ENCODE data around the gene NCBP1.

Gene NCBP1

GRCh38 chr9:97625620-97626019 lies 8.0 kb upstream of the NCBP1 start:
- Histone ChIP-seq H3K36me3 (replicated peaks in 1 of 2; ENCODE audit: control insufficient read depth in 2 of 2, insufficient read depth in 2 of 2, low read length in 2 of 2) (peaks cover 13 to 82% of the 10 kb centered on the region in 2 donors), H3K4me1 (ENCODE audit: control insufficient read depth in 2 of 2, insufficient read depth in 1 of 2, low read depth in 1 of 2, low read length in 2 of 2) (peaks cover 0 to 5% of the 10 kb centered on the region in 2 donors), H3K27ac (replicated peaks; ENCODE audit: low read length) (no peak overlapping the region), H2AFZ (ENCODE audit: low read length) (no peak overlapping the region), H3K27me3 (ENCODE audit: control insufficient read depth in 3 of 3, insufficient read depth in 3 of 3, low read depth in 1 of 3, low read length in 3 of 3) (no peaks in the 10 kb centered on the region), H3K9ac (ENCODE audit: low read depth, low read length, poor library complexity) (no peak overlapping the region), H3K4me3 (ENCODE audit: low read length in 2 of 2) (no peak overlapping the region), H4K91ac (ENCODE audit: low read depth, low read length, poor library complexity) (no peak overlapping the region), H3K9me3 (replicated peaks in 1 of 2; ENCODE audit: control insufficient read depth in 2 of 2, insufficient read depth in 1 of 2, low read depth in 1 of 2, low read length in 2 of 2) (peaks cover 0 to 16% of the 10 kb centered on the region in 2 donors), H4K8ac (ENCODE audit: low read depth, low read length) (no peak overlapping the region), H3K4ac (ENCODE audit: low read length) (no peak overlapping the region), H3K23ac (ENCODE audit: low read depth, low read length, poor library complexity) (no peak overlapping the region), H3K79me1 (ENCODE audit: low read depth, low read length) (no peaks in the 10 kb centered on the region), H2BK12ac (ENCODE audit: low read length) (no peak overlapping the region), H2BK5ac (ENCODE audit: low read length) (no peak overlapping the region), H3K14ac (ENCODE audit: low read length) (no peak overlapping the region), H2BK15ac (ENCODE audit: low read length) (no peak overlapping the region), H3K4me2 (ENCODE audit: insufficient read depth, low read length, poor library complexity, severe bottlenecking) (no peak overlapping the region), H2BK120ac (ENCODE audit: low read depth, low read length) (no peak overlapping the region), H3K18ac (ENCODE audit: low read length) (no peak overlapping the region), H2AK5ac (ENCODE audit: low read depth, low read length) (no peak overlapping the region)
- no peak for DNase-seq (ENCODE audit: low spot score)
- WGBS, 2 donors (ENCODE audit: extremely low coverage in 2 of 2, insufficient read length in 2 of 2, insufficient replicate concordance in 1 of 2): no CpG with 5 or more reads among the region's 3 CpGs

GRCh38 chr9:97627624-97628023 lies 6.0 kb upstream of the NCBP1 start:
- no peak overlapping the region for H4K8ac ChIP-seq (ENCODE audit: low read depth, low read length)
- no peak overlapping the region for H2AFZ ChIP-seq (ENCODE audit: low read length)
- H2BK15ac ChIP-seq (ENCODE audit: low read length): no peak overlapping the region
- no peak overlapping the region for H3K23ac ChIP-seq (ENCODE audit: low read depth, low read length, poor library complexity)
- no peak overlapping the region for H3K18ac ChIP-seq (ENCODE audit: low read length)
- no peaks in the 10 kb centered on the region for H3K79me1 ChIP-seq (ENCODE audit: low read depth, low read length)
- H3K27ac ChIP-seq (replicated peaks; ENCODE audit: low read length): no peak overlapping the region
- no peak overlapping the region for H2BK120ac ChIP-seq (ENCODE audit: low read depth, low read length)
- H3K36me3 ChIP-seq (replicated peaks in 1 of 2; ENCODE audit: control insufficient read depth in 2 of 2, insufficient read depth in 2 of 2, low read length in 2 of 2): peaks cover 10 to 64% of the 10 kb centered on the region in 2 donors
- no peak overlapping the region for H4K91ac ChIP-seq (ENCODE audit: low read depth, low read length, poor library complexity)
- no peak overlapping the region for H3K9ac ChIP-seq (ENCODE audit: low read depth, low read length, poor library complexity)
- WGBS, 2 donors (ENCODE audit: extremely low coverage in 2 of 2, insufficient read length in 2 of 2, insufficient replicate concordance in 1 of 2): no CpG with 5 or more reads among the region's 5 CpGs
- no peak overlapping the region for H3K4ac ChIP-seq (ENCODE audit: low read length)
- H3K14ac ChIP-seq (ENCODE audit: low read length): no peak overlapping the region
- H3K27me3 ChIP-seq (ENCODE audit: control insufficient read depth in 3 of 3, insufficient read depth in 3 of 3, low read depth in 1 of 3, low read length in 3 of 3): no peaks in the 10 kb centered on the region
- no peak overlapping the region for H2AK5ac ChIP-seq (ENCODE audit: low read depth, low read length)
- peaks cover 4 to 9% of the 10 kb centered on the region in 2 donors for H3K4me1 ChIP-seq (ENCODE audit: control insufficient read depth in 2 of 2, insufficient read depth in 1 of 2, low read depth in 1 of 2, low read length in 2 of 2)
- no peak overlapping the region for H3K4me2 ChIP-seq (ENCODE audit: insufficient read depth, low read length, poor library complexity, severe bottlenecking)
- H2BK12ac ChIP-seq (ENCODE audit: low read length): no peak overlapping the region
- H2BK5ac ChIP-seq (ENCODE audit: low read length): no peak overlapping the region
- H3K9me3 ChIP-seq (replicated peaks in 1 of 2; ENCODE audit: control insufficient read depth in 2 of 2, insufficient read depth in 1 of 2, low read depth in 1 of 2, low read length in 2 of 2): peaks cover 0 to 8% of the 10 kb centered on the region in 2 donors
- no peak overlapping the region for H3K4me3 ChIP-seq (ENCODE audit: low read length in 2 of 2)
- no peak for DNase-seq (ENCODE audit: low spot score)

- Histone ChIP-seq H2AFZ (ENCODE audit: low read length) (no peak overlapping the region), H3K4me3 (ENCODE audit: low read length in 2 of 2) (no peak overlapping the region), H2BK120ac (ENCODE audit: low read depth, low read length) (no peak overlapping the region), H3K27ac (replicated peaks; ENCODE audit: low read length) (no peak overlapping the region), H3K79me1 (ENCODE audit: low read depth, low read length) (no peaks in the 10 kb centered on the region), H3K14ac (ENCODE audit: low read length) (no peak overlapping the region), H3K4me1 (ENCODE audit: control insufficient read depth in 2 of 2, insufficient read depth in 1 of 2, low read depth in 1 of 2, low read length in 2 of 2) (peaks cover 4 to 9% of the 10 kb centered on the region in 2 donors), H2BK5ac (ENCODE audit: low read length) (no peak overlapping the region), H3K36me3 (replicated peaks in 1 of 2; ENCODE audit: control insufficient read depth in 2 of 2, insufficient read depth in 2 of 2, low read length in 2 of 2) (peaks cover 10 to 54% of the 10 kb centered on the region in 2 donors), H3K9me3 (replicated peaks in 1 of 2; ENCODE audit: control insufficient read depth in 2 of 2, insufficient read depth in 1 of 2, low read depth in 1 of 2, low read length in 2 of 2) (no peaks in the 10 kb centered on the region), H4K91ac (ENCODE audit: low read depth, low read length, poor library complexity) (no peak overlapping the region), H3K4ac (ENCODE audit: low read length) (no peak overlapping the region), H2BK12ac (ENCODE audit: low read length) (no peak overlapping the region), H3K23ac (ENCODE audit: low read depth, low read length, poor library complexity) (no peak overlapping the region), H2BK15ac (ENCODE audit: low read length) (no peak overlapping the region), H3K4me2 (ENCODE audit: insufficient read depth, low read length, poor library complexity, severe bottlenecking) (no peak overlapping the region), H4K8ac (ENCODE audit: low read depth, low read length) (no peak overlapping the region), H3K9ac (ENCODE audit: low read depth, low read length, poor library complexity) (no peak overlapping the region), H2AK5ac (ENCODE audit: low read depth, low read length) (no peak overlapping the region), H3K18ac (ENCODE audit: low read length) (no peak overlapping the region), H3K27me3 (ENCODE audit: control insufficient read depth in 3 of 3, insufficient read depth in 3 of 3, low read depth in 1 of 3, low read length in 3 of 3) (no peaks in the 10 kb centered on the region)
- no CpG with 5 or more reads among the region's 3 CpGs for WGBS, 2 donors (ENCODE audit: extremely low coverage in 2 of 2, insufficient read length in 2 of 2, insufficient replicate concordance in 1 of 2)
- DNase-seq (ENCODE audit: low spot score): no peak
These were observed 5.0 kb upstream of the NCBP1 start for GRCh38 chr9:97628668-97629067.

- DNase-seq (ENCODE audit: low spot score): no peak
- no peak overlapping the region for H2BK120ac ChIP-seq (ENCODE audit: low read depth, low read length)
- H2AFZ ChIP-seq (ENCODE audit: low read length): no peak overlapping the region
- H2AK5ac ChIP-seq (ENCODE audit: low read depth, low read length): no peak overlapping the region
- H3K79me1 ChIP-seq (ENCODE audit: low read depth, low read length): no peaks in the 10 kb centered on the region
- no peak overlapping the region for H3K4me2 ChIP-seq (ENCODE audit: insufficient read depth, low read length, poor library complexity, severe bottlenecking)
- H2BK15ac ChIP-seq (ENCODE audit: low read length): no peak overlapping the region
- H3K18ac ChIP-seq (ENCODE audit: low read length): no peak overlapping the region
- H3K27ac ChIP-seq (replicated peaks; ENCODE audit: low read length): no peak overlapping the region
- H3K36me3 ChIP-seq (replicated peaks in 1 of 2; ENCODE audit: control insufficient read depth in 2 of 2, insufficient read depth in 2 of 2, low read length in 2 of 2): peaks cover 6 to 49% of the 10 kb centered on the region in 2 donors
- peaks cover 4 to 9% of the 10 kb centered on the region in 2 donors for H3K4me1 ChIP-seq (ENCODE audit: control insufficient read depth in 2 of 2, insufficient read depth in 1 of 2, low read depth in 1 of 2, low read length in 2 of 2)
- H4K91ac ChIP-seq (ENCODE audit: low read depth, low read length, poor library complexity): no peak overlapping the region
- H2BK5ac ChIP-seq (ENCODE audit: low read length): no peak overlapping the region
- H3K9ac ChIP-seq (ENCODE audit: low read depth, low read length, poor library complexity): no peak overlapping the region
- H3K4ac ChIP-seq (ENCODE audit: low read length): no peak overlapping the region
- H3K4me3 ChIP-seq (ENCODE audit: low read length in 2 of 2): no peak overlapping the region
- no peaks in the 10 kb centered on the region for H3K9me3 ChIP-seq (replicated peaks in 1 of 2; ENCODE audit: control insufficient read depth in 2 of 2, insufficient read depth in 1 of 2, low read depth in 1 of 2, low read length in 2 of 2)
- no peak overlapping the region for H3K14ac ChIP-seq (ENCODE audit: low read length)
- no peaks in the 10 kb centered on the region for H3K27me3 ChIP-seq (ENCODE audit: control insufficient read depth in 3 of 3, insufficient read depth in 3 of 3, low read depth in 1 of 3, low read length in 3 of 3)
- H4K8ac ChIP-seq (ENCODE audit: low read depth, low read length): no peak overlapping the region
- no peak overlapping the region for H2BK12ac ChIP-seq (ENCODE audit: low read length)
- H3K23ac ChIP-seq (ENCODE audit: low read depth, low read length, poor library complexity): no peak overlapping the region
These were observed 4.5 kb upstream of the NCBP1 start for GRCh38 chr9:97629156-97629555.
